ENCODE measurements around the gene IRF8.

GRCh38 chr16:85963753-85964285 is 64.9 kb downstream of the IRF8 start:
- TF ChIP-seq CTCF (IDR thresholded peaks at IDR 0.05; ENCODE audit: insufficient read depth, low read depth, low read length) (no peak), EZH2 (IDR thresholded peaks at IDR 0.05; ENCODE audit: insufficient read depth, low read length) (no peak)

Measured in astrocyte (in vitro differentiated cells and primary cell).